ENCODE data around the gene AP2S1.

Gene AP2S1

DNA sequence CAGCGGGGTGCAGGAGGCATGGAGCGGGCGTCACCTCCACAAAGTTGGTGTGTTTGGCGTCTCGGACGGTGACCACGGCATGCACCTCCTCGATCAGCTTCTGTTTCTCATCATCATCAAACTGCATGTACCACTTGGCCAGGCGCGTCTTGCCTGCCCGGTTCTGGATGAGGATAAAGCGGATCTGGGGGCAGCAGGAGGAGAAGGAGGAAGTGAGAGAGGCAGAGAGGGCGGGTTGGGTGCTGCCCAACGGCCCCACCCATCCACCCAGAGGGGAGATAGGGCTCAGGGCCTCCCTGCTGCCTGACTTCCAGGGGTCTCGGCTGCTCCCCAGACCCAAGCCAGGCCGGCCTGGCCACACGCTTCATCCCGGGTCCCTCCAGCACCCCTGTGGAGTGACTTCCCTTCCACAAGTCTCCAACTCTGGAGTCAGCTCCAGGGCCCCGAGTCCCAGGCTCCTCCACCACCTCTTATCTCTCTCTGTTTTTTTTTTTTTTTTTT is 4.6 kb downstream of the AP2S1 start:
- H3F3A ChIP-seq (ENCODE audit: control insufficient read depth, insufficient read depth) = peaks cover 3% of the 10 kb centered on the region; the same call in 1 of the 2 replicates

GRCh38 chr19:46844067-46844489 is 6.6 kb downstream of the AP2S1 start:
- no peak overlapping the region for H3K4me2 ChIP-seq (ENCODE audit: low read length)
- peaks cover 25% of the 10 kb centered on the region for H3K36me3 ChIP-seq (ENCODE audit: control insufficient read depth, low read length)
- H3K9me3 ChIP-seq (ENCODE audit: control insufficient read depth, insufficient read depth, low read length) = no peaks in the 10 kb centered on the region
- no peaks in the 10 kb centered on the region for H3K9me2 ChIP-seq (replicated peaks; ENCODE audit: control insufficient read depth, low read length)
- H3K27ac ChIP-seq (ENCODE audit: low read depth, low read length) = no peak overlapping the region
- peaks cover 20% of the 10 kb centered on the region for H3K79me2 ChIP-seq (ENCODE audit: control insufficient read depth, low read length)
- no peak overlapping the region for H3K4me3 ChIP-seq (ENCODE audit: low read length)
- H3K4me1 ChIP-seq (ENCODE audit: control insufficient read depth, low read length) = 0 out of 2 replicates have a peak, but pooled peaks cover under 1% of the 10 kb centered on the region
- no peaks in the 10 kb centered on the region for H3K27me3 ChIP-seq (ENCODE audit: control insufficient read depth, low read length)
- H4K20me1 ChIP-seq (ENCODE audit: control insufficient read depth, insufficient read depth, low read depth, low read length) = no peaks in the 10 kb centered on the region; the same call in 1 of the 2 replicates
- peaks cover 3% of the 10 kb centered on the region; the same call in 1 of the 2 replicates for H3F3A ChIP-seq (ENCODE audit: control insufficient read depth, insufficient read depth)
- TF ChIP-seq EZH2phosphoT487 (IDR thresholded peaks at IDR 0.05; ENCODE audit: borderline replicate concordance, low read length) = no peak
- TF ChIP-seq, protein P1, sequence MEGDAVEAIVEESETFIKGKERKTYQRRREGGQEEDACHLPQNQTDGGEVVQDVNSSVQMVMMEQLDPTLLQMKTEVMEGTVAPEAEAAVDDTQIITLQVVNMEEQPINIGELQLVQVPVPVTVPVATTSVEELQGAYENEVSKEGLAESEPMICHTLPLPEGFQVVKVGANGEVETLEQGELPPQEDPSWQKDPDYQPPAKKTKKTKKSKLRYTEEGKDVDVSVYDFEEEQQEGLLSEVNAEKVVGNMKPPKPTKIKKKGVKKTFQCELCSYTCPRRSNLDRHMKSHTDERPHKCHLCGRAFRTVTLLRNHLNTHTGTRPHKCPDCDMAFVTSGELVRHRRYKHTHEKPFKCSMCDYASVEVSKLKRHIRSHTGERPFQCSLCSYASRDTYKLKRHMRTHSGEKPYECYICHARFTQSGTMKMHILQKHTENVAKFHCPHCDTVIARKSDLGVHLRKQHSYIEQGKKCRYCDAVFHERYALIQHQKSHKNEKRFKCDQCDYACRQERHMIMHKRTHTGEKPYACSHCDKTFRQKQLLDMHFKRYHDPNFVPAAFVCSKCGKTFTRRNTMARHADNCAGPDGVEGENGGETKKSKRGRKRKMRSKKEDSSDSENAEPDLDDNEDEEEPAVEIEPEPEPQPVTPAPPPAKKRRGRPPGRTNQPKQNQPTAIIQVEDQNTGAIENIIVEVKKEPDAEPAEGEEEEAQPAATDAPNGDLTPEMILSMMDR (IDR thresholded peaks at IDR 0.05; ENCODE audit: low read depth, low read length, poor library complexity, severe bottlenecking) = no peak

More for the DNA sequence above, 4.6 kb downstream of the AP2S1 start:
- no peaks in the 10 kb centered on the region; the same call in 1 of the 2 replicates for H4K20me1 ChIP-seq (ENCODE audit: control insufficient read depth, insufficient read depth, low read depth, low read length)
- H3K9me3 ChIP-seq (ENCODE audit: control insufficient read depth, insufficient read depth, low read length) = no peaks in the 10 kb centered on the region
- no peak for TF ChIP-seq EZH2phosphoT487 (IDR thresholded peaks at IDR 0.05; ENCODE audit: borderline replicate concordance, low read length)
- TF ChIP-seq, protein P1 (IDR thresholded peaks at IDR 0.05; ENCODE audit: low read depth, low read length, poor library complexity, severe bottlenecking) = no peak
- no peak overlapping the region for H3K4me3 ChIP-seq (ENCODE audit: low read length)
- H3K4me1 ChIP-seq (ENCODE audit: control insufficient read depth, low read length) = peaks cover 9% of the 10 kb centered on the region
- no peaks in the 10 kb centered on the region for H3K9me2 ChIP-seq (replicated peaks; ENCODE audit: control insufficient read depth, low read length)
- no peak overlapping the region for H3K4me2 ChIP-seq (ENCODE audit: low read length)
- H3K36me3 ChIP-seq (ENCODE audit: control insufficient read depth, low read length) = peaks cover 16% of the 10 kb centered on the region; the same call in 1 of the 2 replicates
- H3K79me2 ChIP-seq (ENCODE audit: control insufficient read depth, low read length) = peaks cover 30% of the 10 kb centered on the region
- no peak overlapping the region for H3K27ac ChIP-seq (ENCODE audit: low read depth, low read length)
- H3K27me3 ChIP-seq (ENCODE audit: control insufficient read depth, low read length) = no peaks in the 10 kb centered on the region

DNA sequence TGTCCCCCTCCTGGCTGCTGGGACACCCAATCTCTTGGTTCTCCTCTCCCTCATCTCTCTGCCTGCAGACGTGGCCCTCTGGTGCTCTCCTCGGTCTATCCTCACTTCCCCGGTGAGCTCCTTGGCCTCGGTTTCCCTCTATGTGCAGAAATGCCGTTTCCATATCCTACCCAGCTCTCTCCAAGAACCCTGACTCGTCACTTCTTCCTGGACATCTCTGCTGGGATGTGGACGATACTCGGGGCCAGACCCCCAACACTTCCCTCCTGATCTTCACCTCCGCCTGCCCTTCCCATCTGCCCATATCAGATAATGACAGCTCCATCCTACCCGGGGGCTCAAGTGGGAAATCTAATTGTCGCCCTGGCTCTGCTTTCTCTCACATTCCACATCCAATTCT is 7.9 kb downstream of the AP2S1 start:
- H4K20me1 ChIP-seq (ENCODE audit: control insufficient read depth, insufficient read depth, low read depth, low read length) = no peaks in the 10 kb centered on the region
- H3K27me3 ChIP-seq (ENCODE audit: control insufficient read depth, low read length) = no peaks in the 10 kb centered on the region
- H3K79me2 ChIP-seq (ENCODE audit: control insufficient read depth, low read length) = peaks cover 9% of the 10 kb centered on the region
- H3F3A ChIP-seq (ENCODE audit: control insufficient read depth, insufficient read depth) = peaks cover 3% of the 10 kb centered on the region; the same call in 1 of the 2 replicates
- no peak overlapping the region for H3K4me2 ChIP-seq (ENCODE audit: low read length)
- H3K4me3 ChIP-seq (ENCODE audit: low read length) = no peak overlapping the region
- H3K4me1 ChIP-seq (ENCODE audit: control insufficient read depth, low read length) = no peaks in the 10 kb centered on the region
- TF ChIP-seq EZH2phosphoT487 (IDR thresholded peaks at IDR 0.05; ENCODE audit: borderline replicate concordance, low read length) = no peak
- TF ChIP-seq, protein P1 (IDR thresholded peaks at IDR 0.05; ENCODE audit: low read depth, low read length, poor library complexity, severe bottlenecking) = no peak
- peaks cover 30% of the 10 kb centered on the region for H3K36me3 ChIP-seq (ENCODE audit: control insufficient read depth, low read length)
- H3K27ac ChIP-seq (ENCODE audit: low read depth, low read length) = no peak overlapping the region
- H3K9me3 ChIP-seq (ENCODE audit: control insufficient read depth, insufficient read depth, low read length) = no peaks in the 10 kb centered on the region
- no peaks in the 10 kb centered on the region for H3K9me2 ChIP-seq (replicated peaks; ENCODE audit: control insufficient read depth, low read length)

Measured in DOHH2 (cell line).